ENCODE measurements around the gene ZIC4.

GRCh38 chr3:147406028-147406931, at the start of gene ZIC4:
- no peak for TF ChIP-seq CTCF (IDR thresholded peaks at IDR 0.05)
- no peak for TF ChIP-seq POLR2A (IDR thresholded peaks at IDR 0.05)
- TF ChIP-seq POLR2AphosphoS5 (IDR thresholded peaks at IDR 0.05) = no peak

Measured in sigmoid colon (tissue), 4 donors.